HepG2 (cell line): ENCODE results near the gene PKP4. TPM values are rescaled to one million over a fixed set of nuclear protein-coding genes. Genes with fewer than 3 reads are reported as not detected.

Source experiments
- ADNP ChIP-seq: sonication (generic); formaldehyde crosslinking; IDR thresholded peaks from 2 replicates; pipeline ENCODE4 v1.4.0; 2020; ENCODE audit warnings: missing genetic modification reagents
- ATF6 ChIP-seq: sonication (generic); formaldehyde crosslinking; conservative IDR thresholded peaks from 2 replicates; pipeline ENCODE4 v1.4.0; 2020; ENCODE audit warnings: missing genetic modification reagents
- CEBPG ChIP-seq: IDR thresholded peaks from 2 replicates; pipeline ENCODE4 v1.6.1; 2016
- FOXC1 ChIP-seq: sonication (generic); formaldehyde crosslinking; IDR thresholded peaks from 2 replicates; pipeline ENCODE4 v1.8.0; 2022; ENCODE audit warnings: mild to moderate bottlenecking, missing genetic modification reagents, borderline replicate concordance
- GTF2F1 ChIP-seq: fragments of 150-350 bp; IDR thresholded peaks from 2 replicates; pipeline ENCODE4 v1.6.1; 2014; ENCODE audit warnings: low read length
- KLF15 ChIP-seq: sonication (generic); formaldehyde crosslinking; IDR thresholded peaks from 2 replicates; pipeline ENCODE4 v1.8.1; 2023; ENCODE audit warnings: borderline replicate concordance, mild to moderate bottlenecking, inconsistent platforms, missing genetic modification reagents, mixed read lengths
- NFE2L2 ChIP-seq: fragments of 150-350 bp; IDR thresholded peaks from 2 replicates; pipeline ENCODE4 v1.6.1; 2014; ENCODE audit warnings: low read length
- RFX5 ChIP-seq: IDR thresholded peaks from 2 replicates; pipeline ENCODE4 v1.6.1; 2011; ENCODE audit warnings: low read depth, low read length, improper control_type of control experiment
- SALL1 ChIP-seq: sonication (generic); formaldehyde crosslinking; IDR thresholded peaks from 2 replicates; pipeline ENCODE4 v1.8.0; 2022; ENCODE audit warnings: mild to moderate bottlenecking, missing genetic modification reagents
- TCF12 ChIP-seq, 2 experiments: fragments of 450-650 bp in 1 of 2; sonication (generic) in 1 of 2; formaldehyde crosslinking in 1 of 2; IDR thresholded peaks; 2 replicates each; pipeline versions ENCODE4 v1.6.1 to v1.8.0; 2017 to 2022; ENCODE audit warnings: antibody characterized with exemption in 1 of 2, mild to moderate bottlenecking in 1 of 2, missing genetic modification reagents in 1 of 2, moderate library complexity in 1 of 2
- XBP1 ChIP-seq: sonication (generic); formaldehyde crosslinking; IDR thresholded peaks from 2 replicates; pipeline ENCODE4 v1.5.0; 2020; ENCODE audit warnings: missing genetic modification reagents
- XRCC5 ChIP-seq: fragments of 200-400 bp; formaldehyde crosslinking; optimal IDR thresholded peaks from 2 replicates; pipeline ENCODE3; 2017; ENCODE audit warnings: mild to moderate bottlenecking, low read length
- ZBTB8A ChIP-seq: sonication (generic); formaldehyde crosslinking; IDR thresholded peaks from 2 replicates; pipeline ENCODE4 v1.4.0; 2020; ENCODE audit warnings: mild to moderate bottlenecking, low read depth, missing genetic modification reagents, borderline replicate concordance
- ZNF205 ChIP-seq: IDR thresholded peaks from 2 replicates; pipeline ENCODE4 v1.6.1; 2018; ENCODE audit warnings: missing biosample characterization, missing genetic modification reagents
- ZNF274 ChIP-seq: sonication (generic); formaldehyde crosslinking; IDR thresholded peaks from 2 replicates; pipeline ENCODE4 v1.5.1; 2020; ENCODE audit warnings: mild to moderate bottlenecking, missing genetic modification reagents
- ZNF354B ChIP-seq: sonication (generic); formaldehyde crosslinking; IDR thresholded peaks from 2 replicates; pipeline ENCODE4 v1.8.0; 2022; ENCODE audit warnings: mild to moderate bottlenecking, missing genetic modification reagents
- ZNF839 ChIP-seq: sonication (generic); formaldehyde crosslinking; IDR thresholded peaks from 2 replicates; pipeline ENCODE4 v1.4.0; 2020; ENCODE audit warnings: missing genetic modification reagents, mild to moderate bottlenecking, borderline replicate concordance
- polyA plus RNA-seq, 8 experiments: library from polyadenylated mRNA; depleted of rRNA in 3 of 8; stranded (reverse) in 7 of 8; unstranded in 1 of 8; fragments of >200 nt; fragmentation: Illumina TruSeq in 4 of 8; extraction: Trizol in 4 of 8; gene quantifications; 2 replicates each; pipeline versions ENCODE4 v1.2.1 to v1.2.3, GENCODE V29; 2011 to 2016; ENCODE audit warnings: low read depth in 4 of 8, missing spikeins in 1 of 8, mixed read lengths in 1 of 8; ENCODE audit not compliant: insufficient read depth in 1 of 8
- total RNA-seq, 5 experiments: library from RNA; depleted of rRNA; stranded (reverse); fragments of >200 nt; fragmentation: Illumina TruSeq; extraction: Trizol; gene quantifications; 2 replicates each; pipeline ENCODE4 v1.2.3, GENCODE V29; 2016; ENCODE audit warnings: low read depth in 1 of 5
- TF ChIP-seq, protein P1 (sequence below): IDR thresholded peaks from 2 replicates; pipeline ENCODE4 v1.6.1; 2018; ENCODE audit warnings: missing genetic modification reagents
- TF ChIP-seq, protein P2 (sequence below): sonication (generic); IDR thresholded peaks from 2 replicates; pipeline ENCODE4 v1.6.1; 2016; ENCODE audit warnings: low read depth, borderline replicate concordance
- TF ChIP-seq, protein P3 (sequence below): sonication (generic); formaldehyde crosslinking; IDR thresholded peaks from 2 replicates; pipeline ENCODE4 v1.4.0; 2020; ENCODE audit warnings: mild to moderate bottlenecking, missing genetic modification reagents
- TF ChIP-seq, protein P4 (sequence below): sonication (generic); formaldehyde crosslinking; IDR thresholded peaks from 2 replicates; pipeline ENCODE4 v1.5.0; 2020; ENCODE audit warnings: mild to moderate bottlenecking, missing genetic modification reagents

The PKP4 gene
- total and polyA plus RNA-seq, 2 of the 13 experiments (the other 11 are each of a cell fraction or from before 2014, with no cell fraction given) = 80.9 to 90.5 TPM

GRCh38 chr2:158457826-158458616, 1.3 kb downstream of the PKP4 start (continued):
- TF ChIP-seq SALL1 (CRISPR knock-in tag) (peak; percentile 99), TCF12 (IDR thresholded peaks at IDR 0.05) (no peak), TCF12 (CRISPR knock-in tag; IDR thresholded peaks at IDR 0.05) (no peak; the same call in 1 of the 2 replicates), XRCC5 (peak; percentile 94), GTF2F1 (0 out of 2 replicates have a peak, but pooled peaks have one; percentile 34), FOXC1 (CRISPR knock-in tag) (peak; percentile 100), ZNF274 (no peak), ZNF205 (CRISPR knock-in tag) (peak; percentile 95), ZBTB8A (CRISPR knock-in tag) (peak; percentile 85), KLF15 (CRISPR knock-in tag) (peak; percentile 32; the same call in 1 of the 2 replicates), RFX5 (peak; percentile 67; the same call in 1 of the 2 replicates), ZNF839 (CRISPR knock-in tag) (no peak; the same call in 1 of the 2 replicates), ATF6 (CRISPR knock-in tag) (peak; percentile 97; the same call in 1 of the 2 replicates), ADNP (CRISPR knock-in tag) (peak; percentile 5; the same call in 1 of the 2 replicates), CEBPG (CRISPR knock-in tag) (peak; percentile 78), NFE2L2 (no peak), XBP1 (CRISPR knock-in tag) (peak; percentile 28; the same call in 1 of the 2 replicates), ZNF354B (CRISPR knock-in tag) (no peak)
- TF ChIP-seq, protein P1, sequence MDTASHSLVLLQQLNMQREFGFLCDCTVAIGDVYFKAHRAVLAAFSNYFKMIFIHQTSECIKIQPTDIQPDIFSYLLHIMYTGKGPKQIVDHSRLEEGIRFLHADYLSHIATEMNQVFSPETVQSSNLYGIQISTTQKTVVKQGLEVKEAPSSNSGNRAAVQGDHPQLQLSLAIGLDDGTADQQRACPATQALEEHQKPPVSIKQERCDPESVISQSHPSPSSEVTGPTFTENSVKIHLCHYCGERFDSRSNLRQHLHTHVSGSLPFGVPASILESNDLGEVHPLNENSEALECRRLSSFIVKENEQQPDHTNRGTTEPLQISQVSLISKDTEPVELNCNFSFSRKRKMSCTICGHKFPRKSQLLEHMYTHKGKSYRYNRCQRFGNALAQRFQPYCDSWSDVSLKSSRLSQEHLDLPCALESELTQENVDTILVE (CRISPR knock-in tag) = peak; percentile 82
- TF ChIP-seq, protein P2, sequence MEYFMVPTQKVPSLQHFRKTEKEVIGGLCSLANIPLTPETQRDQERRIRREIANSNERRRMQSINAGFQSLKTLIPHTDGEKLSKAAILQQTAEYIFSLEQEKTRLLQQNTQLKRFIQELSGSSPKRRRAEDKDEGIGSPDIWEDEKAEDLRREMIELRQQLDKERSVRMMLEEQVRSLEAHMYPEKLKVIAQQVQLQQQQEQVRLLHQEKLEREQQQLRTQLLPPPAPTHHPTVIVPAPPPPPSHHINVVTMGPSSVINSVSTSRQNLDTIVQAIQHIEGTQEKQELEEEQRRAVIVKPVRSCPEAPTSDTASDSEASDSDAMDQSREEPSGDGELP = peak; percentile 95; the same call in 1 of the 2 replicates
- TF ChIP-seq, protein P3, sequence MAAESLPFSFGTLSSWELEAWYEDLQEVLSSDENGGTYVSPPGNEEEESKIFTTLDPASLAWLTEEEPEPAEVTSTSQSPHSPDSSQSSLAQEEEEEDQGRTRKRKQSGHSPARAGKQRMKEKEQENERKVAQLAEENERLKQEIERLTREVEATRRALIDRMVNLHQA (CRISPR knock-in tag) = no peak
- TF ChIP-seq, protein P4, sequence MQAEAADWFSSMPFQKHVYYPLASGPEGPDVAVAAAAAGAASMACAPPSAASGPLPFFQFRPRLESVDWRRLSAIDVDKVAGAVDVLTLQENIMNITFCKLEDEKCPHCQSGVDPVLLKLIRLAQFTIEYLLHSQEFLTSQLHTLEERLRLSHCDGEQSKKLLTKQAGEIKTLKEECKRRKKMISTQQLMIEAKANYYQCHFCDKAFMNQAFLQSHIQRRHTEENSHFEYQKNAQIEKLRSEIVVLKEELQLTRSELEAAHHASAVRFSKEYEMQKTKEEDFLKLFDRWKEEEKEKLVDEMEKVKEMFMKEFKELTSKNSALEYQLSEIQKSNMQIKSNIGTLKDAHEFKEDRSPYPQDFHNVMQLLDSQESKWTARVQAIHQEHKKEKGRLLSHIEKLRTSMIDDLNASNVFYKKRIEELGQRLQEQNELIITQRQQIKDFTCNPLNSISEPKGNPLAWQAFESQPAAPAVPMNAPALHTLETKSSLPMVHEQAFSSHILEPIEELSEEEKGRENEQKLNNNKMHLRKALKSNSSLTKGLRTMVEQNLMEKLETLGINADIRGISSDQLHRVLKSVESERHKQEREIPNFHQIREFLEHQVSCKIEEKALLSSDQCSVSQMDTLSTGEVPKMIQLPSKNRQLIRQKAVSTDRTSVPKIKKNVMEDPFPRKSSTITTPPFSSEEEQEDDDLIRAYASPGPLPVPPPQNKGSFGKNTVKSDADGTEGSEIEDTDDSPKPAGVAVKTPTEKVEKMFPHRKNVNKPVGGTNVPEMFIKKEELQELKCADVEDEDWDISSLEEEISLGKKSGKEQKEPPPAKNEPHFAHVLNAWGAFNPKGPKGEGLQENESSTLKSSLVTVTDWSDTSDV (CRISPR knock-in tag) = peak; percentile 87; the same call in 1 of the 2 replicates
